Measurements from ENCODE around the gene PPAN. TPM values are rescaled to one million over a fixed set of nuclear protein-coding genes. Genes with fewer than 3 reads are reported as not detected.

Gene PPAN
- total and polyA plus RNA-seq, 4 donors, result 15.0 to 61.4 (median 47.5) TPM

DNA sequence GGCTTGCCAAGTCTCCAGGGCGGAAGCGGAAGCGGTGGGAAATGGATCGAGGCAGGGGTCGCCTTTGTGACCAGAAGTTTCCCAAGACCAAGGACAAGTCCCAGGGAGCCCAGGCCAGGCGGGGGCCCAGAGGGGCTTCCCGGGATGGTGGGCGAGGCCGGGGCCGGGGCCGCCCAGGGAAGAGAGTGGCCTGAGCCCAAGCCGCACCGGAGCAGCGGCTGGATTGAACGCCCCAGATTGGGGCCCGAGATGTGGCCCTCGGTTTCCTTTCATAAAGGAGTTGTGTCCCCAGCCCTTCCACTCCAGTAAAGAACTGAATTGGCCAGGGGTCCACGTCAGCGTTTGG, 4.8 kb downstream of the PPAN start:
- TF ChIP-seq, protein P1, sequence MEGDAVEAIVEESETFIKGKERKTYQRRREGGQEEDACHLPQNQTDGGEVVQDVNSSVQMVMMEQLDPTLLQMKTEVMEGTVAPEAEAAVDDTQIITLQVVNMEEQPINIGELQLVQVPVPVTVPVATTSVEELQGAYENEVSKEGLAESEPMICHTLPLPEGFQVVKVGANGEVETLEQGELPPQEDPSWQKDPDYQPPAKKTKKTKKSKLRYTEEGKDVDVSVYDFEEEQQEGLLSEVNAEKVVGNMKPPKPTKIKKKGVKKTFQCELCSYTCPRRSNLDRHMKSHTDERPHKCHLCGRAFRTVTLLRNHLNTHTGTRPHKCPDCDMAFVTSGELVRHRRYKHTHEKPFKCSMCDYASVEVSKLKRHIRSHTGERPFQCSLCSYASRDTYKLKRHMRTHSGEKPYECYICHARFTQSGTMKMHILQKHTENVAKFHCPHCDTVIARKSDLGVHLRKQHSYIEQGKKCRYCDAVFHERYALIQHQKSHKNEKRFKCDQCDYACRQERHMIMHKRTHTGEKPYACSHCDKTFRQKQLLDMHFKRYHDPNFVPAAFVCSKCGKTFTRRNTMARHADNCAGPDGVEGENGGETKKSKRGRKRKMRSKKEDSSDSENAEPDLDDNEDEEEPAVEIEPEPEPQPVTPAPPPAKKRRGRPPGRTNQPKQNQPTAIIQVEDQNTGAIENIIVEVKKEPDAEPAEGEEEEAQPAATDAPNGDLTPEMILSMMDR (IDR thresholded peaks at IDR 0.05; ENCODE audit: control extremely low read depth, extremely low read depth), result no peak
- WGBS, 2 donors, result 86 to 93% methylated on average over 19 of the region's 19 CpGs
- H3K27me3 ChIP-seq (ENCODE audit: control insufficient read depth in 3 of 3, insufficient read depth in 3 of 3, low read length in 2 of 3), result no peaks in the 10 kb centered on the region
- no peak overlapping the region for H3K27ac ChIP-seq (ENCODE audit: low read depth in 1 of 2, low read length in 1 of 2)
- DNase-seq, result no peak
- no peak overlapping the region for H3K9ac ChIP-seq (ENCODE audit: insufficient read depth in 1 of 2, low read length in 2 of 2)
- peaks cover 11 to 60% (median 22%) of the 10 kb centered on the region in 4 donors for H3K36me3 ChIP-seq (ENCODE audit: control insufficient read depth in 4 of 4, insufficient read depth in 4 of 4, low read length in 4 of 4)
- no peak for ATAC-seq (ENCODE audit: insufficient read depth, low FRiP score)
- no peak overlapping the region for H3K4me3 ChIP-seq
- peaks cover 0 to 8% (median 4%) of the 10 kb centered on the region in 5 donors for H3K4me1 ChIP-seq (ENCODE audit: control insufficient read depth in 5 of 5, insufficient read depth in 5 of 5, low read length in 5 of 5)
- H3K9me3 ChIP-seq (ENCODE audit: control insufficient read depth in 4 of 4, insufficient read depth in 3 of 4, low read length in 3 of 4), result no peaks in the 10 kb centered on the region

DNA sequence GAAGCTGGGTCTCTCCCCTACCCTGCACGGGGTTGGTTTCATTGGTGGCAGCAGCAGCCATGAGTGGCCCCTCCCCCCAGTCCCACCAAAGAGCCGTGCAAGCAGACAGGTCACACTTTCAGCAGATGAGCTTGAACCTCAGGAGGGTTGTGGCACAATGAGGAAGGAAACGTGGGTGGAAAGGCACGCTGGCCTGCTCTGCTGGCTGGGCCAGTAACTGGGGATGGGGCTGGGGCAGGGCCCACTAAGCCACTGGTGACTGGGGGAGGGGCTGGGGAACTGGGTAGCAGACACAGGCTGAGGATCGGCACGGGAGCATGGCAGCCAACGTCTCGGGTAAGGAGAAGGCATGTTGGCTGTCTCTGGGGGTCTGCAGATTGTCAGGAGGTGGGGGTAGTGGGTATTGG, 5.2 kb downstream of the PPAN start, which contains the start of gene P2RY11:
TSS of gene P2RY11 (plus strand) at position 289 of the 407 bp plus-strand sequence. CDS start at position 318, 29 bp downstream.
- Histone ChIP-seq H3K27me3 (ENCODE audit: control insufficient read depth in 3 of 3, insufficient read depth in 3 of 3, low read length in 2 of 3) (no peaks in the 10 kb centered on the region), H3K9me3 (ENCODE audit: control insufficient read depth in 4 of 4, insufficient read depth in 3 of 4, low read length in 3 of 4) (no peaks in the 10 kb centered on the region), H3K27ac (ENCODE audit: low read depth in 1 of 2, low read length in 1 of 2) (peak within 1 kb of the TSS in 1 of 2 donors; percentile 17), H3K9ac (ENCODE audit: insufficient read depth in 1 of 2, low read length in 2 of 2) (no peak within 1 kb of the TSS), H3K4me3 (no peak within 1 kb of the TSS), H3K36me3 (ENCODE audit: control insufficient read depth in 4 of 4, insufficient read depth in 4 of 4, low read length in 4 of 4) (peaks cover 11 to 64% (median 23%) of the 10 kb centered on the region in 4 donors), H3K4me1 (ENCODE audit: control insufficient read depth in 5 of 5, insufficient read depth in 5 of 5, low read length in 5 of 5) (peaks cover 0 to 8% (median 4%) of the 10 kb centered on the region in 5 donors)
- 41 to 49% methylated on average over 8 of the region's 8 CpGs for WGBS, 2 donors
- TF ChIP-seq, protein P1 (IDR thresholded peaks at IDR 0.05; ENCODE audit: control extremely low read depth, extremely low read depth), result no peak
- ATAC-seq (ENCODE audit: insufficient read depth, low FRiP score), result no peak
- DNase-seq, result no peak

DNA sequence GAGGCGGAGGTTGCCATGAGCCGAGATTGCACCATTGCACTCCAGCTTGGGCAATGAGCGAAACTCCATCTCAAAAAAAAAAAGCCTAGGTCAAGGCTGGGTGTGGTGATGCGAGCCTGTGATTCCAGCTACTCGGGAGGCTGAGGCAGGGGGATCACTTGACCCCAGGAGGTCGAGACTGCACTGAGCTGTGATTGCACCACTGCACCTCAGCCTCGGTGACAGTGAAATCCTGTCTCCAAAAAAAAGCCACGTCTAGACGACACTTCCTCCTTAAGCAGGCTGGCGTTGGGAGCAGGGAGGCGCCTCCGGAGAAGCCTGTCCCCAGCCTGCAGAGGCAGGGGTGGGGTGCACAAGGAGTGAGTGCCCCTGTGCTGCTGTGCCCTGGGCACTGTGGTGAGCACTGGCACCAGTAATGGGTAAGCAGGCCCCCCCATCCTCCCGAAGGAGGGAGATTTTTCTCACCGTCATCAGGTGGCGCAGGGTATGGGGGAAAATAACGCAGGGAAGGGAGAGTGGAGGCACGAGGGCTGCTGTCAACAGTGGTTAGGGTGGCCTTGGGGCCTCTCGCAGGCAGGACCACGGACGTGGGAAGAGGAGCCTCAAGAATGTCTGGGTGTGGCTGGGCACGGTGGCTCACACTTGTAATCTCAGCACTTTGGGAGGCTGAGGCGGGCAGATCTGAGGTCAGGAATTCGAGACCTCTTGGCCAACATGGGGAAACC, 6.0 kb downstream of the PPAN start:
- Histone ChIP-seq H3K4me1 (ENCODE audit: control insufficient read depth in 5 of 5, insufficient read depth in 5 of 5, low read length in 5 of 5) (peaks cover 0 to 6% (median 1%) of the 10 kb centered on the region in 5 donors), H3K27me3 (ENCODE audit: control insufficient read depth in 3 of 3, insufficient read depth in 3 of 3, low read length in 2 of 3) (no peaks in the 10 kb centered on the region), H3K9me3 (ENCODE audit: control insufficient read depth in 4 of 4, insufficient read depth in 3 of 4, low read length in 3 of 4) (no peaks in the 10 kb centered on the region), H3K27ac (ENCODE audit: low read depth in 1 of 2, low read length in 1 of 2) (peak overlapping the region in 1 of 2 donors; percentile 17), H3K36me3 (ENCODE audit: control insufficient read depth in 4 of 4, insufficient read depth in 4 of 4, low read length in 4 of 4) (peaks cover 11 to 72% (median 26%) of the 10 kb centered on the region in 4 donors), H3K9ac (ENCODE audit: insufficient read depth in 1 of 2, low read length in 2 of 2) (no peak overlapping the region), H3K4me3 (no peak overlapping the region)
- DNase-seq (no peak), ATAC-seq (ENCODE audit: insufficient read depth, low FRiP score) (no peak)
- WGBS, 2 donors, result 30 to 46% methylated on average over 23 of the region's 23 CpGs
- TF ChIP-seq, protein P1 (IDR thresholded peaks at IDR 0.05; ENCODE audit: control extremely low read depth, extremely low read depth), result no peak

Data from lung (tissue), 12 donors.